PC-9 (cell line): Measurements from ENCODE around the gene ABI2. TPM values are rescaled to one million over a fixed set of nuclear protein-coding genes. Genes with fewer than 3 reads are reported as not detected.

Experiments used
- BruUV-seq: library from RNA; stranded (reverse); fragments of 400-500 nt; replicated peaks from 2 replicates; lab custom pipeline; 2021; lab: Mats Ljungman, UMichigan
- CTCF ChIA-PET: fragments of 300-600 bp; sonication (Branson Sonifier 250); formaldehyde crosslinking; loops from one replicate; lab custom pipeline; 2022; ENCODE audit warnings: antibody characterized with exemption; lab: Charles Lee
- POLR2A ChIA-PET: fragments of 300-600 bp; sonication (Branson Sonifier 250); formaldehyde crosslinking; loops from one replicate; lab custom pipeline; 2022; ENCODE audit warnings: antibody characterized with exemption; ENCODE audit not compliant: unreplicated experiment; lab: Charles Lee
- DNase-seq, 2 experiments: peaks; one replicate each; pipeline versions ENCODE4 v3.0.0 to v3.0.0-alpha.2; 2015 to 2022; ENCODE audit warnings: mixed read lengths in 1 of 2
- H2AFZ ChIP-seq: fragments of 200-600 bp; sonication (generic); 2 replicates; pipeline ENCODE4 v1.8.1; 2017; ENCODE audit warnings: antibody characterized with exemption
- H3F3A ChIP-seq: fragments of 200-600 bp; sonication (generic); 2 replicates; pipeline ENCODE4 v1.8.1; 2017; ENCODE audit warnings: antibody characterized with exemption, mild to moderate bottlenecking, low read depth; ENCODE audit not compliant: insufficient read depth
- H3K27ac ChIP-seq: fragments of 200-600 bp; sonication (generic); 2 replicates; pipeline ENCODE4 v1.6.1; 2016; ENCODE audit warnings: mixed run types
- H3K27me3 ChIP-seq: fragments of 200-600 bp; sonication (generic); 2 replicates; pipeline ENCODE4 v1.6.1; 2016; ENCODE audit warnings: low read depth, mixed run types; ENCODE audit not compliant: insufficient read depth
- H3K36me3 ChIP-seq: fragments of 200-600 bp; sonication (generic); 2 replicates; pipeline ENCODE4 v1.6.1; 2016; ENCODE audit warnings: low read depth, mixed run types
- H3K4me1 ChIP-seq: fragments of 200-600 bp; sonication (generic); replicated peaks from 2 replicates; pipeline ENCODE4 v1.6.1; 2016; ENCODE audit warnings: mixed run types; ENCODE audit not compliant: insufficient read depth
- H3K4me2 ChIP-seq: fragments of 200-600 bp; sonication (generic); 2 replicates; pipeline ENCODE4 v1.6.1; 2017; ENCODE audit warnings: mixed run types
- H3K4me3 ChIP-seq: fragments of 200-600 bp; sonication (generic); 2 replicates; pipeline ENCODE4 v1.6.1; 2016; ENCODE audit warnings: mixed run types
- H3K79me2 ChIP-seq: fragments of 200-600 bp; sonication (generic); 2 replicates; pipeline ENCODE4 v1.6.1; 2017; ENCODE audit warnings: low read depth, mixed run types
- H3K9me2 ChIP-seq: fragments of 200-600 bp; sonication (generic); 2 replicates; pipeline ENCODE4 v1.8.1; 2017; ENCODE audit warnings: mild to moderate bottlenecking; ENCODE audit not compliant: insufficient read depth
- H3K9me3 ChIP-seq: fragments of 200-600 bp; sonication (generic); 2 replicates; pipeline ENCODE4 v1.8.1; 2016; ENCODE audit warnings: low read depth; ENCODE audit not compliant: insufficient read depth
- H4K20me1 ChIP-seq: fragments of 200-600 bp; sonication (generic); 2 replicates; pipeline ENCODE4 v1.8.1; 2017; ENCODE audit not compliant: insufficient read depth
- CTCF ChIP-seq: fragments of 200-600 bp; sonication (generic); conservative IDR thresholded peaks from 2 replicates; pipeline ENCODE4 v1.6.1; 2017; ENCODE audit warnings: mixed run types, antibody characterized with exemption, mild to moderate bottlenecking, moderate library complexity
- EZH2 ChIP-seq: fragments of 200-600 bp; sonication (generic); IDR thresholded peaks from 2 replicates; pipeline ENCODE4 v1.8.0; 2017; ENCODE audit warnings: antibody characterized with exemption, low read depth
- intact Hi-C: fragments of 100-400 bp; cut with micrococcal nuclease; formaldehyde crosslinking; loops from one replicate; pipeline ENCODE4 v1.10.0; 2022; ENCODE audit not compliant: unreplicated experiment
- total RNA-seq: library from RNA; stranded (reverse); gene quantifications from 2 replicates; pipeline ENCODE4 v1.2.3, GENCODE V29; 2021

Gene ABI2
- total RNA-seq, 1 experiment from 2014 or later: 54.3 TPM

DNA sequence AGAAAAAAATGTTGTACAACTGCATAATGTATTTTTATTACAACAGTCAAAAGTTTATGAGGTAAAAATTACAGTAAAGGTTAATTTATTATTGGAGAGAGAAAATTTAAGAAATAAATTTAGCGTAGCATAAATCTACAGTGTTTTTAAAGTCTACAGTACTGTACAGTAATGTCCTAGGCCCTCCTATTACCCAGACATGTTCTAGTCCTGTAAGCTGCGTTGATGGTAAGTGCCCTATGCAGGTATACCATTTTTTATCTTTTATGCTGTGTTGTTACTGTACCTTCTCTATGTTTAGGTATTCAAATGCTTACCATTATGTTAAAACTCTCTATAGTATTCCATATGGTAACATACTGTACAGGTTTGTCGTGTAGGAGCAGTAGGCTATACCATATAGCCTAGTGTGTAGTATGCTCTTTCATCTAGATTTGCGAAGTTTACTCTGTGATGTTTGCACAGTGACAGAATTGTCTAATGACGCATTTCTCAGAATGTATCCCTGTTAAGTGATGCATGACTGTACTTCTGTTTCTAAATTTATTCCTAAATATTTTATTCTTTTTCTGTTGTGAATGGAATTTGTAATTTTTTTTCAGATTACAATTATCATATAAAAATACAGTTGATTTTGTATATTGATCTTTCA lies 24.5 kb downstream of the ABI2 start:
- TF ChIP-seq EZH2 (no peak), CTCF (no peak)
- Histone ChIP-seq H3K79me2 (0 out of 2 replicates have a peak, but pooled peaks cover 19% of the 10 kb centered on the region), H3K36me3 (no peaks in the 10 kb centered on the region), H3K9me3 (no peaks in the 10 kb centered on the region), H3K9me2 (no peaks in the 10 kb centered on the region), H3K4me2 (no peak overlapping the region), H3K4me3 (no peak overlapping the region), H4K20me1 (no peaks in the 10 kb centered on the region), H3K4me1 (no peaks in the 10 kb centered on the region), H2AFZ (no peak overlapping the region), H3K27ac (no peak overlapping the region), H3F3A (no peaks in the 10 kb centered on the region), H3K27me3 (no peaks in the 10 kb centered on the region)
- no peak for DNase-seq
- BruUV-seq: no TSS peak
- ChIA-PET CTCF (no interaction called here), POLR2A (no interaction called here)
- intact Hi-C loops: no loop called here

DNA sequence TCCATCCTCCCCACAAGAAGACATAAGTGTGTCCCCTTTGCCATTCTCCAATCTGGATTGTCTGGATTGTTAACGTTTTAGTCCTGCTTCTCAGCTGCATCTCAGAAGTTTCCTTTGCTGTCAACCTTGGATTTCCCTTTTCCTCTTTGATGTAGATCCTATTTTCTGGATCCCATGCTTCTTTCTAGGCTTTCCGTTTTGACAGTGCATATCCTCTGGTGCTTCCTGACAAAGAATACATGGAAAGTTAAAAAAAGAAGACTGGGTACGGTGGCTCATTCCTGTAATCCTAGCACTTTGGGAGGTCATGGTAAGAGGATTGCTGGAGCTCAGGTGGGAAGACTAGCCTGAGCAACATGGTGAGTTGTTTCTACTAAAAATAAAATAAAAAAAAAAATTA lies 26.8 kb downstream of the ABI2 start:
- no peak overlapping the region for H3K4me2 ChIP-seq
- H3K27ac ChIP-seq: no peak overlapping the region
- no peaks in the 10 kb centered on the region for H3F3A ChIP-seq
- intact Hi-C loops: no loop called here
- no peaks in the 10 kb centered on the region for H3K9me2 ChIP-seq
- POLR2A ChIA-PET: no interaction called here
- H3K79me2 ChIP-seq: 0 out of 2 replicates have a peak, but pooled peaks cover 10% of the 10 kb centered on the region
- H3K4me3 ChIP-seq: no peak overlapping the region
- DNase-seq: no peak
- no TSS peak for BruUV-seq
- no peaks in the 10 kb centered on the region for H4K20me1 ChIP-seq
- H3K4me1 ChIP-seq: no peaks in the 10 kb centered on the region
- H3K27me3 ChIP-seq: no peaks in the 10 kb centered on the region
- H2AFZ ChIP-seq: no peak overlapping the region
- H3K36me3 ChIP-seq: no peaks in the 10 kb centered on the region
- CTCF ChIA-PET: no interaction called here
- TF ChIP-seq CTCF: no peak
- no peak for TF ChIP-seq EZH2
- H3K9me3 ChIP-seq: no peaks in the 10 kb centered on the region

DNA sequence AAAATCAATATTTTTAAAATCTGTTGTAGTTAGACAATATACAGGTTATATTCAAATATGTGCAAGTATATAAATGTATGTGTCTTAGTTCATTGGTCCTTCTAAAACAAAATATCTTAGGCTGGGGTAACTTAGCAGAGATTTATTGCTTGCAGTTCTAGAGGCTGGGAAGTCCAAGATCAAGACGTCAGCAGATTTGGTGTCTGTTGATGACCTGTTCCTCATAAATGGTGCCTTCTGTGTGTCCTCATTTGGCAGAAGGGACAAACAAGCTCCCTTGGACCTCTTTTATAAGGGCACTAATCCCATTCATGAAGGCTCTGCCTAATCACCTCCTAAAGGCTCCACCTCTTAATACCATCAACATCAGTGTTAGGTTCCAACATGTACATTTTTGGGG lies 31.3 kb downstream of the ABI2 start:
- H3K9me2 ChIP-seq: no peaks in the 10 kb centered on the region
- TF ChIP-seq EZH2: no peak
- TF ChIP-seq CTCF: no peak
- H3K4me2 ChIP-seq: no peak overlapping the region
- no peak overlapping the region for H2AFZ ChIP-seq
- no TSS peak for BruUV-seq
- H3K27ac ChIP-seq: no peak overlapping the region
- no peaks in the 10 kb centered on the region for H3K9me3 ChIP-seq
- no peaks in the 10 kb centered on the region for H3K27me3 ChIP-seq
- H3K79me2 ChIP-seq: 0 out of 2 replicates have a peak, but pooled peaks cover 4% of the 10 kb centered on the region
- DNase-seq: no peak
- ChIA-PET POLR2A (no interaction called here), CTCF (no interaction called here)
- H3K4me3 ChIP-seq: no peak overlapping the region
- H3K36me3 ChIP-seq: no peaks in the 10 kb centered on the region
- H4K20me1 ChIP-seq: no peaks in the 10 kb centered on the region
- no peaks in the 10 kb centered on the region for H3F3A ChIP-seq
- no peaks in the 10 kb centered on the region for H3K4me1 ChIP-seq
- intact Hi-C loops: no loop called here
